Activated naive CD4-positive, alpha-beta T cell treated with anti-CD3 and anti-CD28 coated beads for 36 hours (primary cell): ENCODE measurements around the gene KMT2C. TPM values are rescaled to one million over a fixed set of nuclear protein-coding genes. Genes with fewer than 3 reads are reported as not detected.

ENCODE experiments used
- CTCF ChIA-PET: fragments of 350-600 bp; sonication (Branson Sonifier 250); formaldehyde crosslinking; loops from one replicate; lab custom pipeline; 2021; ENCODE audit warnings: antibody characterized with exemption; lab: Charles Lee
- DNase-seq: peaks from one replicate; pipeline ENCODE4 v3.0.0-alpha.2; 2020
- H3K27ac Mint-ChIP-seq: one replicate; pipeline ENCODE4 v1.8.0; 2021; ENCODE audit warnings: mild to moderate bottlenecking, mixed read lengths
- H3K27me3 Mint-ChIP-seq: one replicate; pipeline ENCODE4 v1.8.0; 2021; ENCODE audit warnings: low read depth, mixed read lengths
- H3K36me3 Mint-ChIP-seq: one replicate; pipeline ENCODE4 v1.8.0; 2021; ENCODE audit warnings: low read depth, mixed read lengths
- H3K4me1 Mint-ChIP-seq: one replicate; pipeline ENCODE4 v1.8.0; 2021; ENCODE audit warnings: low read depth, mixed read lengths
- H3K4me3 Mint-ChIP-seq: one replicate; pipeline ENCODE4 v1.8.0; 2021; ENCODE audit warnings: mild to moderate bottlenecking, moderate library complexity, mixed read lengths
- H3K9me3 Mint-ChIP-seq: one replicate; pipeline ENCODE4 v1.8.0; 2021; ENCODE audit warnings: mixed read lengths
- intact Hi-C: fragments of 100-400 bp; cut with micrococcal nuclease; formaldehyde crosslinking; loops from one replicate; pipeline ENCODE4 v1.15.1; 2023
- total RNA-seq, 2 experiments: library from RNA; stranded (reverse); gene quantifications; one replicate each; pipeline ENCODE4 v1.2.3, GENCODE V29; 2021

The KMT2C gene
- total RNA-seq, 2 experiments from 2014 or later: 33.8 to 36.1 TPM

DNA sequence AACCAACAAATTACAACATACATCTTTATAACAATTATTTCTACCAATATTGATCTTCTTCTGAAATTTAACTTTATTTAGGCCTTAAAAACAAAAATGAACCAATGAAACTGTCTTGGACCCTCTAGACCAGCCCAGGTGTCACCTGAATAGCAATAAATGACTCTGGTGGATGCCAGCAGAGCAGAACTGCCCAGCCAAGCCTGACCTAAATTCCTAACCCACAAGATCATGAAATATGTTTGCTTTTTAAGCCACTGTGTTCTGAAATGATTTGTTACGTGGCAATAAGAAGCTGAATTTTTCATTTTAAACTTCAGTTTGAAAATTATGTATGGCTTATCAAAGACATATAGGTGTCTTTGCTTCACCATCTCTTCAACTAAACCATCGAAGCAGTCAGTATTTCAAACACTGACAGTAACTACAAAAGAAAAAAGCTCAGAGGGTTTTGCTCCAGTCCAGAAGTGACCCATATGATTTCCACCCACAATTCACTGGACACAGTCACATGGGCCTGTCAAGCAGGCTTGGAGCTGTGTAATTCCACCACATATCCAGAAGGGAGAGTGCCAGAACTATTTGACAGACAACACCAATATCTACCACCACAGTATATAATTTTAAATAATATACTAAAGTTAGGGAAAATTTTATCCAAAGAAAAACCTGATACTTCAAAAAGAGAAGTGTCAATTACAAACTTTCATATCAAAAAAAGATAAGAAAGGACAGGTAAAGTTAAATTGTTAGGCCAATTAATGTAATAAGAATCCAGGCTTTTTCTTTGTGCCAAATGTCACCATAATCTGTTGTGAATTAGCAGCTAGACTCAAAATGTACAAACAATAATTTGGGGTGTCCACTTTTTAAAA lies 94.5 kb downstream of the KMT2C start:
- no peaks in the 10 kb centered on the region for H3K27me3 Mint-ChIP-seq
- no peaks in the 10 kb centered on the region for H3K36me3 Mint-ChIP-seq
- peaks cover 40% of the 10 kb centered on the region for H3K4me1 Mint-ChIP-seq
- no peak for DNase-seq
- intact Hi-C loops: no loop called here
- H3K9me3 Mint-ChIP-seq: no peaks in the 10 kb centered on the region
- CTCF ChIA-PET: interaction anchor here (0.9 to 1.3 kb wide), 3 partner anchors 10 to 366 kb away, joined by 3 read pairs; no protein-coding TSS in a partner anchor
- H3K4me3 Mint-ChIP-seq: no peak overlapping the region
- no peak overlapping the region for H3K27ac Mint-ChIP-seq

DNA sequence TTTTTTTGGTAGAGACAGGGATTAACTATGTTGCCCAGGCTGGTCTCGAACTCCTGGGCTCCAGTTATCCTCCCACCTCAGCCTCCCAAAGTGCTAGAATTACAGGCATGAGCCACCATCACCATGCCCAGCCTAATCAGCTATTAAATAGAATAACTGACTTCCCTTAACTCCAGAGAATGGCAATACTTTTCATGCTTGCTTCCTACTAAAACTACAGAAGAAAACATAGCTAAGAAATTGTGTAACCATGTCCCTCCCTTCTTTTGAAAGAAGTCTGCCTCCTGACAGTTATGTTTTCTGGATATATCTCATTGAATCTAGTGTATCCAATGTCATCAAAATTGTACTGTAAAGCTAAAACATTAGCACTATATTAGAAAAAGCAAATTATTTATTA lies 95.6 kb downstream of the KMT2C start:
- H3K27ac Mint-ChIP-seq: no peak overlapping the region
- no peaks in the 10 kb centered on the region for H3K27me3 Mint-ChIP-seq
- peaks cover 49% of the 10 kb centered on the region for H3K4me1 Mint-ChIP-seq
- H3K36me3 Mint-ChIP-seq: no peaks in the 10 kb centered on the region
- DNase-seq: no peak
- H3K9me3 Mint-ChIP-seq: no peaks in the 10 kb centered on the region
- CTCF ChIA-PET: no interaction called here
- intact Hi-C loops: no loop called here
- no peak overlapping the region for H3K4me3 Mint-ChIP-seq

GRCh38 chr7:152338561-152338960 lies 97.2 kb downstream of the KMT2C start:
- CTCF ChIA-PET: interaction anchor here (1.0 kb wide), 1 partner anchor 95 kb away, joined by 3 read pairs; no protein-coding TSS in a partner anchor
- H3K4me3 Mint-ChIP-seq: no peak overlapping the region
- no peak for DNase-seq
- no peaks in the 10 kb centered on the region for H3K27me3 Mint-ChIP-seq
- peaks cover 51% of the 10 kb centered on the region for H3K4me1 Mint-ChIP-seq
- H3K27ac Mint-ChIP-seq: no peak overlapping the region
- no peaks in the 10 kb centered on the region for H3K36me3 Mint-ChIP-seq
- no peaks in the 10 kb centered on the region for H3K9me3 Mint-ChIP-seq
- intact Hi-C loops: loop anchor here (10.0 kb wide), 1 partner anchor 336 kb away; the partner anchor contains the start of gene XRCC2

- no peaks in the 10 kb centered on the region for H3K27me3 Mint-ChIP-seq
- H3K4me1 Mint-ChIP-seq: peaks cover 49% of the 10 kb centered on the region
- no peak overlapping the region for H3K27ac Mint-ChIP-seq
- H3K9me3 Mint-ChIP-seq: no peaks in the 10 kb centered on the region
- H3K4me3 Mint-ChIP-seq: no peak overlapping the region
- no peaks in the 10 kb centered on the region for H3K36me3 Mint-ChIP-seq
- peak; percentile 11 for DNase-seq
- intact Hi-C loops: loop anchor here (1.0 to 10.0 kb wide), 3 partner anchors 97 to 370 kb away; partner anchors contain the start of gene XRCC2
- CTCF ChIA-PET: interaction anchor here (0.7 to 1.7 kb wide), 15 partner anchors 8 to 370 kb away, joined by 3 to 6 read pairs (median 3); no protein-coding TSS in a partner anchor
Measured at GRCh38 chr7:152336754-152337368, 98.9 kb downstream of the KMT2C start.

- H3K9me3 Mint-ChIP-seq: no peaks in the 10 kb centered on the region
- CTCF ChIA-PET: interaction anchor here (0.7 to 1.7 kb wide), 6 partner anchors 9 to 270 kb away, joined by 3 to 4 read pairs (median 4); no protein-coding TSS in a partner anchor
- no peak overlapping the region for H3K27ac Mint-ChIP-seq
- no peak for DNase-seq
- no peaks in the 10 kb centered on the region for H3K36me3 Mint-ChIP-seq
- H3K4me3 Mint-ChIP-seq: peak overlapping the region; percentile 59
- H3K4me1 Mint-ChIP-seq: peaks cover 48% of the 10 kb centered on the region
- intact Hi-C loops: loop anchor here (1.0 to 10.0 kb wide), 3 partner anchors 98 to 371 kb away; partner anchors contain the start of gene XRCC2
- H3K27me3 Mint-ChIP-seq: no peaks in the 10 kb centered on the region
Measured at GRCh38 chr7:152335900-152336571, 99.8 kb downstream of the KMT2C start.

DNA sequence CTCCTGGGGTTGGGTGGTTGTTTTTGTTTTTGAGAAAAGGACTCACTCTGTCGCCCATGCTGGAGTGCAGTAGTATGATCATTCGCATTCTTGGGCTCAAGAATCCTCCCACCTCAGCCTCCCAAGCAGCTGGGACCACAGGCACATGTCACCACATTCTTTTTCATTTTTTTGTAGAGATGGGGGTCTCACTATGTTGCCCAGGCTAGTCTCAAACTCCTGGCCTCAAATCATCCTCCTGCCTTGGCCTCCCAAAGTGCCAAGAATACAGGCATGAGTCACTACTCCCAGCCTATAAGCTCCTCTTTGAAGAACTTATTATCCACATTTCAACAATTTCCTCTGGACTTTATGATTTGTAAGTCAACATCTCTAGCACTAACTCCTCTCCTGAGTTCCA lies 102.7 kb downstream of the KMT2C start:
- H3K27ac Mint-ChIP-seq: no peak overlapping the region
- H3K4me3 Mint-ChIP-seq: no peak overlapping the region
- H3K4me1 Mint-ChIP-seq: peaks cover 38% of the 10 kb centered on the region
- H3K9me3 Mint-ChIP-seq: no peaks in the 10 kb centered on the region
- DNase-seq: no peak
- peaks cover 11% of the 10 kb centered on the region for H3K36me3 Mint-ChIP-seq
- intact Hi-C loops: loop anchor here (10.0 kb wide), 1 partner anchor 342 kb away; the partner anchor contains the start of gene XRCC2
- CTCF ChIA-PET: interaction anchor here (0.7 kb wide), 1 partner anchor 31 kb away, joined by 3 read pairs; no protein-coding TSS in a partner anchor
- no peaks in the 10 kb centered on the region for H3K27me3 Mint-ChIP-seq

DNA sequence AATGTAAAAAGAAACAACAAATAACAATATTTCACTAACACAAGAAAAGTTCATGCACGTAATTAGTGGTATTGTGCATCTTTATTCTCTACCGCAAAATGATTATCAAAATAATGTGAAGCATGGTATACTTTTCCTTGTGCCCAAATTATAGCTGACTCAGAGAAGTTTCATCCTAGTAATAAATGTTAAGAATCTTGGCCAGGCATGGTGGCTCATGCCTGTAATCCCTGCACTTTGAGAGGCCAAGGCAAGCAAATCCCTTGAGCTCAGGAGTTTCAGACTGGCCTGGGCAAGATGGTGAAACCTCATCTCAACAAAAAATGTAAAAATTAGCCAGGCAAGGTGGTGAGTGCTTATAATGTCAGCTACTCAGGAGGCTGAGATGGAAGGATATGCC lies 105.0 kb downstream of the KMT2C start:
- DNase-seq: no peak
- CTCF ChIA-PET: interaction anchor here (1.3 kb wide), 1 partner anchor 11 kb away, joined by 3 read pairs; no protein-coding TSS in a partner anchor
- Mint-ChIP-seq H3K27ac (no peak overlapping the region), H3K4me1 (peaks cover 19% of the 10 kb centered on the region), H3K27me3 (no peaks in the 10 kb centered on the region), H3K4me3 (no peak overlapping the region), H3K36me3 (peaks cover 12% of the 10 kb centered on the region), H3K9me3 (no peaks in the 10 kb centered on the region)
- intact Hi-C loops: loop anchor here (10.0 kb wide), 1 partner anchor 344 kb away; the partner anchor contains the start of gene XRCC2

DNA sequence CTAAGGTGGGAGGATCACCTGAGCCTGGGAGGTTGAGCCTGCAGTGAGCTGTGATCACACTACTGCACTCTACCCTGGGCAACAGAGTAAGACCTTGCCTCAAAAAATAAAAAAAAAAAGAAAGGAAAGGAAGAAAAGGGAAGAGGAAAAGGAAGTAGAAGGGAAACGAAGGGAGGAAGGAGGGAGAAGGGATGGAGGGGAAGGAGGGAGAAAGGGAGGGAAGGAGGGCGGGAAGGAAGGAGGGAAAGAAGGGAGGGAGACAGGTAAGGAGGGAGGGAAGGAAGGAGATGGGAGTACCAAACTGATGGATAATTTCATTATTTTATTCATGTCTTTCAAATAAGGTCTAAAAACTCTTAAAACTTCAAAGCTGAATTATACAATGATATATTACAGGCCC lies 106.3 kb downstream of the KMT2C start:
- no peak for DNase-seq
- CTCF ChIA-PET: no interaction called here
- H3K9me3 Mint-ChIP-seq: no peaks in the 10 kb centered on the region
- intact Hi-C loops: no loop called here
- H3K27me3 Mint-ChIP-seq: no peaks in the 10 kb centered on the region
- H3K4me3 Mint-ChIP-seq: no peak overlapping the region
- no peak overlapping the region for H3K27ac Mint-ChIP-seq
- peaks cover 15% of the 10 kb centered on the region for H3K36me3 Mint-ChIP-seq
- H3K4me1 Mint-ChIP-seq: peaks cover 12% of the 10 kb centered on the region

- peaks cover 8% of the 10 kb centered on the region for H3K4me1 Mint-ChIP-seq
- CTCF ChIA-PET: interaction anchor here (0.9 kb wide), 1 partner anchor 9 kb away, joined by 3 read pairs; no protein-coding TSS in a partner anchor
Measured at GRCh38 chr7:152328234-152328633, 107.6 kb downstream of the KMT2C start.

GRCh38 chr7:152315845-152316244 lies 120.0 kb downstream of the KMT2C start:
- Mint-ChIP-seq H3K4me3 (no peak overlapping the region), H3K27me3 (no peaks in the 10 kb centered on the region), H3K36me3 (peaks cover 14% of the 10 kb centered on the region), H3K9me3 (no peaks in the 10 kb centered on the region), H3K27ac (no peak overlapping the region), H3K4me1 (peaks cover 30% of the 10 kb centered on the region)
- intact Hi-C loops: no loop called here
- no peak for DNase-seq
- CTCF ChIA-PET: interaction anchor here (0.6 kb wide), 2 partner anchors 37 to 167 kb away, joined by 3 to 4 read pairs; no protein-coding TSS in a partner anchor

More at GRCh38 chr7:152328234-152328633, 107.6 kb downstream of the KMT2C start:
- Mint-ChIP-seq H3K36me3 (peaks cover 19% of the 10 kb centered on the region), H3K4me3 (no peak overlapping the region), H3K27me3 (no peaks in the 10 kb centered on the region), H3K27ac (no peak overlapping the region), H3K9me3 (no peaks in the 10 kb centered on the region)
- intact Hi-C loops: no loop called here
- no peak for DNase-seq

DNA sequence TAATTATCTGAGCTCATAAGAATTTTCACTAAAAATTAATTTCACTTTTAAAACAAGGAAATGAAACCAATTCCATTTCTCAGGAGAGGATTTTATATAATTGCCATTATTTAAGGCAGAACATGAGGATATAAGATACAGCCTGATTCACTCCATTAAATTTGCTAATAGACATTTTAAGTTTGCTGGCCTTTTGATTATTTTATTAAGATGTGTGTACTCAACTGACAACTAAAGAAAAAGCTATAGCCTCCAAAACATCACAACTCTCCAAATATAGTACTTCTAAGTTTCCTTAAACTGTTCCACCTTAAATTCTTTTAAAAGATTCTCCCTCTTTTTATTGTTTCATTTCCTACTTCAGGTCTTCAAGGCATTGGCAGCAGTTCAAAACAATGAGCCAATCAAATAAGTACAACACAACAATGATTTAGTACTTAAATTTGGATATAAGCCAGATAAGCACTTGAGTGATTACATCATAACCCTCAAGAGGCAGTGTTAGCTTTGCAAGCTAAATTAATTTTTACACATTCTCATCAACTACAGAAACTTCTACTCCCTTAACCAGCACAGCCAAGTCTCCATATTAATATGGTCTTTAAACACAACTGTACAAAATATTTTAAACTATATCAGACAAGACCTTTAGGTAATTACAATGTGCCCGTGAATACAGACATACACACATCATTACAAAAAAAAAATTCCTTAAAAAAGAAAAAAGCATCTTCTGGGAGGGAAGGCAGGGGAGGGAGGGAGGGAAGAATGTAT lies 121.8 kb downstream of the KMT2C start:
- CTCF ChIA-PET: interaction anchor here (0.6 kb wide), 1 partner anchor 120 kb away, joined by 3 read pairs; no protein-coding TSS in a partner anchor
- no peak overlapping the region for H3K4me3 Mint-ChIP-seq
- no peaks in the 10 kb centered on the region for H3K27me3 Mint-ChIP-seq
- intact Hi-C loops: no loop called here
- H3K36me3 Mint-ChIP-seq: peaks cover 10% of the 10 kb centered on the region
- peaks cover 28% of the 10 kb centered on the region for H3K4me1 Mint-ChIP-seq
- no peak for DNase-seq
- H3K9me3 Mint-ChIP-seq: no peaks in the 10 kb centered on the region
- no peak overlapping the region for H3K27ac Mint-ChIP-seq
